Measurements from ENCODE around the gene MUC22. TPM values are rescaled to one million over a fixed set of nuclear protein-coding genes. Genes with fewer than 3 reads are reported as not detected.
"Not testable (repeated sequence)": the region's sequence is repeated elsewhere in the genome, so short reads cannot be mapped to it uniquely, and the experiment has no call there.

MUC22 gene
- total RNA-seq, 2 experiments from 2014 or later: not detected

DNA sequence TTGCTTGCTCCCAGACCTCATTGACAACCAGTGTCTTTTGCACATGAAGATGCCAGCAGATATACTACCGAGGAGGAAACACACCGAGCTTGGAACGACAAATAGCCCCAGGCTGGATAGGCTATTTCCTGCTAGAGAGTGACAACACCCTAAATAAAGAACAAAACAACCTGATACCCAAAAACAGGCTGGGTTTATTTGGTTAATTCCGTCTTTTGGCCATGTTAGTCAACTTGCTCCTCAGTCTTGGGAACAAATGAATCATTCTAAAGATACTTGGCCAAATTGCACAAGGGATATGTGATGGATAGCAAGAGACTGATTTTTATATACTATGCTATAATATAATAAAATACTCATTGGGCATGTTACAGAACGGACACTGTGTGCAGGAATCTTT lies 11.5 kb upstream of the MUC22 start:
- no peak overlapping the region for H3K4me3 Mint-ChIP-seq
- H3K4me1 ChIP-seq (ENCODE audit: insufficient read depth, low read length): no peaks in the 10 kb centered on the region
- no peaks in the 10 kb centered on the region for H3K4me1 Mint-ChIP-seq (ENCODE audit: low read depth)
- ChIA-PET CTCF (no interaction called here), POLR2A (no interaction called here)
- H3K27me3 ChIP-seq (ENCODE audit: control insufficient read depth in 1 of 2, insufficient read depth in 2 of 2, low read length in 2 of 2): no peaks in the 10 kb centered on the region
- intact Hi-C loops (cut with DNase I, micrococcal nuclease): no loop called here
- ATAC-seq (ENCODE audit: poor library complexity) (no peak), DNase-seq (no peak)
- no peaks in the 10 kb centered on the region for H3K9me3 Mint-ChIP-seq
- no peak overlapping the region for H3K4me3 ChIP-seq (ENCODE audit: low read length)
- TF ChIP-seq, protein P1, sequence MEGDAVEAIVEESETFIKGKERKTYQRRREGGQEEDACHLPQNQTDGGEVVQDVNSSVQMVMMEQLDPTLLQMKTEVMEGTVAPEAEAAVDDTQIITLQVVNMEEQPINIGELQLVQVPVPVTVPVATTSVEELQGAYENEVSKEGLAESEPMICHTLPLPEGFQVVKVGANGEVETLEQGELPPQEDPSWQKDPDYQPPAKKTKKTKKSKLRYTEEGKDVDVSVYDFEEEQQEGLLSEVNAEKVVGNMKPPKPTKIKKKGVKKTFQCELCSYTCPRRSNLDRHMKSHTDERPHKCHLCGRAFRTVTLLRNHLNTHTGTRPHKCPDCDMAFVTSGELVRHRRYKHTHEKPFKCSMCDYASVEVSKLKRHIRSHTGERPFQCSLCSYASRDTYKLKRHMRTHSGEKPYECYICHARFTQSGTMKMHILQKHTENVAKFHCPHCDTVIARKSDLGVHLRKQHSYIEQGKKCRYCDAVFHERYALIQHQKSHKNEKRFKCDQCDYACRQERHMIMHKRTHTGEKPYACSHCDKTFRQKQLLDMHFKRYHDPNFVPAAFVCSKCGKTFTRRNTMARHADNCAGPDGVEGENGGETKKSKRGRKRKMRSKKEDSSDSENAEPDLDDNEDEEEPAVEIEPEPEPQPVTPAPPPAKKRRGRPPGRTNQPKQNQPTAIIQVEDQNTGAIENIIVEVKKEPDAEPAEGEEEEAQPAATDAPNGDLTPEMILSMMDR (IDR thresholded peaks at IDR 0.05): no peak
- H3K36me3 ChIP-seq (ENCODE audit: insufficient read depth, low read length): no peaks in the 10 kb centered on the region
- H3K9me3 ChIP-seq (ENCODE audit: control insufficient read depth in 1 of 2, insufficient read depth in 1 of 2, low read length in 2 of 2): no peaks in the 10 kb centered on the region
- H3K27ac Mint-ChIP-seq: no peak overlapping the region
- H3K36me3 Mint-ChIP-seq (ENCODE audit: low read depth): no peaks in the 10 kb centered on the region
- H3K27ac ChIP-seq (ENCODE audit: low read depth in 1 of 2, low read length in 2 of 2): no peak overlapping the region
- H3K27me3 Mint-ChIP-seq: no peaks in the 10 kb centered on the region

GRCh38 chr6:31000067-31000860 lies 10.0 kb upstream of the MUC22 start:
- H3K27me3 Mint-ChIP-seq; POLR2A ChIA-PET; H3K27ac ChIP-seq (ENCODE audit: low read depth in 1 of 2, low read length in 2 of 2); H3K4me1 Mint-ChIP-seq (ENCODE audit: low read depth); H3K4me3 ChIP-seq (ENCODE audit: low read length); ATAC-seq (ENCODE audit: poor library complexity); H3K27me3 ChIP-seq (ENCODE audit: control insufficient read depth in 1 of 2, insufficient read depth in 2 of 2, low read length in 2 of 2); H3K9me3 ChIP-seq (ENCODE audit: control insufficient read depth in 1 of 2, insufficient read depth in 1 of 2, low read length in 2 of 2); H3K36me3 Mint-ChIP-seq (ENCODE audit: low read depth); intact Hi-C loops (cut with DNase I, micrococcal nuclease); H3K27ac Mint-ChIP-seq; H3K4me3 Mint-ChIP-seq; H3K36me3 ChIP-seq (ENCODE audit: insufficient read depth, low read length); H3K9me3 Mint-ChIP-seq; H3K4me1 ChIP-seq (ENCODE audit: insufficient read depth, low read length); DNase-seq: not testable (repeated sequence)
- CTCF ChIA-PET: interaction anchor here (1.3 kb wide), 1 partner anchor 21 kb away, joined by 3 read pairs; no protein-coding TSS in a partner anchor

DNA sequence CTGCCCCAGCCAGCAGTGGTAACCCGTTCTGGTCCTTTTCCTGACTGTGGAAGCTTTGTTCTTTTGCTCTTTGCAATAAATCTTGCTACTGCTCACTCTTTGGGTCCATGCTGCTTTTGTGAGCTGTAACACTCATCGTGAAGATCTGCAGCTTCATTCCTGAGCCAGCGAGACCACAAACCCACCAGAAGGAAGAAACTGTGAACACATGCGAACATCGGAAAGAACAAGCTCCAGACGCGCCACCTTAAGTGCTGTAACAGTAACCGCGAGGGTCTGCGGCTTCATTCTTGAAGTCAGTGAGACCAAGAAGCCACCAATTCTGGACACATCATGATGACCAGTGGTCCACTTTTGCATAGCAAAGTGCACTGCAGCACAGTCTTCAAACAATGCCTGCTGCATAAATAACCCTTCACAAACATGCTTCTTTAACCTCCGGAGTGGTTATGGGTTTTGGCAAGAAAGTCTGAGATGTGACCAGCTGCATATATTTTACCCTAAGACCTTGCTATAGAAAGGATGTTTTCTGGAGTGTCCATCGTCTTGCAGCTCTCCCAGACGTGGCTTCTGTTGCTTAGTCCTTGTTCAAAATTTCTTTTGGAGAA lies 8.9 kb upstream of the MUC22 start:
- Mint-ChIP-seq H3K36me3 (ENCODE audit: low read depth) (no peaks in the 10 kb centered on the region), H3K4me1 (ENCODE audit: low read depth) (no peaks in the 10 kb centered on the region), H3K27ac (no peak overlapping the region), H3K4me3 (no peak overlapping the region), H3K27me3 (peaks cover 13% of the 10 kb centered on the region), H3K9me3 (no peaks in the 10 kb centered on the region)
- H3K9me3 ChIP-seq (ENCODE audit: control insufficient read depth in 1 of 2, insufficient read depth in 1 of 2, low read length in 2 of 2): no peaks in the 10 kb centered on the region
- H3K27me3 ChIP-seq (ENCODE audit: control insufficient read depth in 1 of 2, insufficient read depth in 2 of 2, low read length in 2 of 2): no peaks in the 10 kb centered on the region
- ATAC-seq (ENCODE audit: poor library complexity): no peak
- TF ChIP-seq, protein P1 (IDR thresholded peaks at IDR 0.05): no peak
- intact Hi-C loops (cut with DNase I, micrococcal nuclease): no loop called here
- H3K27ac ChIP-seq (ENCODE audit: low read depth in 1 of 2, low read length in 2 of 2): no peak overlapping the region
- no peak overlapping the region for H3K4me3 ChIP-seq (ENCODE audit: low read length)
- H3K4me1 ChIP-seq (ENCODE audit: insufficient read depth, low read length): no peaks in the 10 kb centered on the region
- POLR2A ChIA-PET: no interaction called here
- CTCF ChIA-PET: no interaction called here
- no peak for DNase-seq
- H3K36me3 ChIP-seq (ENCODE audit: insufficient read depth, low read length): no peaks in the 10 kb centered on the region
